Type B pancreatic cell (in vitro differentiated cells): ENCODE data around the gene CHCHD6. TPM values are rescaled to one million over a fixed set of nuclear protein-coding genes. Genes with fewer than 3 reads are reported as not detected.

Source experiments
- DNase-seq: peaks from one replicate; pipeline ENCODE4 v3.0.0; 2021; ENCODE audit warnings: mixed read lengths; ENCODE audit not compliant: unreplicated experiment; ENCODE audit errors: extremely low spot score
- H3K27ac Mint-ChIP-seq: 2 replicates; pipeline ENCODE4 v1.8.0; 2021; ENCODE audit warnings: mild to moderate bottlenecking, mixed read lengths
- H3K27me3 Mint-ChIP-seq: 2 replicates; pipeline ENCODE4 v1.8.0; 2021; ENCODE audit warnings: mixed read lengths
- H3K36me3 Mint-ChIP-seq: 2 replicates; pipeline ENCODE4 v1.8.0; 2021; ENCODE audit warnings: mixed read lengths
- H3K4me1 Mint-ChIP-seq: one replicate; pipeline ENCODE4 v1.8.0; 2021; ENCODE audit warnings: mixed read lengths; ENCODE audit not compliant: unreplicated experiment
- H3K4me3 Mint-ChIP-seq: 2 replicates; pipeline ENCODE4 v1.8.0; 2021; ENCODE audit warnings: mild to moderate bottlenecking, mixed read lengths
- H3K9me3 Mint-ChIP-seq: 2 replicates; pipeline ENCODE4 v1.8.0; 2021; ENCODE audit warnings: mixed read lengths
- total RNA-seq: library from RNA; stranded (reverse); gene quantifications from 2 replicates; pipeline ENCODE4 v1.2.1, GENCODE V29; 2021; ENCODE audit warnings: low replicate concordance
- TF ChIP-seq, protein P1 (sequence below): fragments of 200-600 bp; sonication (generic); conservative IDR thresholded peaks from 2 replicates; pipeline ENCODE4 v1.5.0; 2021; ENCODE audit warnings: antibody characterized with exemption, mild to moderate bottlenecking

Gene CHCHD6
- total RNA-seq, 1 donor from 2014 or later, result 17.5 TPM

GRCh38 chr3:126721246-126721645 lies 17.2 kb downstream of the CHCHD6 start:
- no peak overlapping the region for H3K27ac Mint-ChIP-seq
- peaks cover 11% of the 10 kb centered on the region for H3K4me1 Mint-ChIP-seq
- H3K27me3 Mint-ChIP-seq, result no peaks in the 10 kb centered on the region
- H3K9me3 Mint-ChIP-seq, result no peaks in the 10 kb centered on the region
- peaks cover 9% of the 10 kb centered on the region for H3K36me3 Mint-ChIP-seq
- no peak overlapping the region for H3K4me3 Mint-ChIP-seq
- no peak for DNase-seq
- TF ChIP-seq, protein P1, sequence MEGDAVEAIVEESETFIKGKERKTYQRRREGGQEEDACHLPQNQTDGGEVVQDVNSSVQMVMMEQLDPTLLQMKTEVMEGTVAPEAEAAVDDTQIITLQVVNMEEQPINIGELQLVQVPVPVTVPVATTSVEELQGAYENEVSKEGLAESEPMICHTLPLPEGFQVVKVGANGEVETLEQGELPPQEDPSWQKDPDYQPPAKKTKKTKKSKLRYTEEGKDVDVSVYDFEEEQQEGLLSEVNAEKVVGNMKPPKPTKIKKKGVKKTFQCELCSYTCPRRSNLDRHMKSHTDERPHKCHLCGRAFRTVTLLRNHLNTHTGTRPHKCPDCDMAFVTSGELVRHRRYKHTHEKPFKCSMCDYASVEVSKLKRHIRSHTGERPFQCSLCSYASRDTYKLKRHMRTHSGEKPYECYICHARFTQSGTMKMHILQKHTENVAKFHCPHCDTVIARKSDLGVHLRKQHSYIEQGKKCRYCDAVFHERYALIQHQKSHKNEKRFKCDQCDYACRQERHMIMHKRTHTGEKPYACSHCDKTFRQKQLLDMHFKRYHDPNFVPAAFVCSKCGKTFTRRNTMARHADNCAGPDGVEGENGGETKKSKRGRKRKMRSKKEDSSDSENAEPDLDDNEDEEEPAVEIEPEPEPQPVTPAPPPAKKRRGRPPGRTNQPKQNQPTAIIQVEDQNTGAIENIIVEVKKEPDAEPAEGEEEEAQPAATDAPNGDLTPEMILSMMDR, result no peak

- H3K36me3 Mint-ChIP-seq, result peaks cover 13% of the 10 kb centered on the region
- H3K27ac Mint-ChIP-seq, result no peak overlapping the region
- no peaks in the 10 kb centered on the region for H3K27me3 Mint-ChIP-seq
- H3K4me3 Mint-ChIP-seq, result no peak overlapping the region
- no peaks in the 10 kb centered on the region for H3K9me3 Mint-ChIP-seq
- DNase-seq, result no peak
- H3K4me1 Mint-ChIP-seq, result peaks cover 11% of the 10 kb centered on the region
- TF ChIP-seq, protein P1, result no peak
Measured at GRCh38 chr3:126723237-126723636, 19.2 kb downstream of the CHCHD6 start.

GRCh38 chr3:126723801-126724200 lies 19.8 kb downstream of the CHCHD6 start:
- Mint-ChIP-seq H3K4me1 (peaks cover 9% of the 10 kb centered on the region), H3K4me3 (no peak overlapping the region), H3K36me3 (peaks cover 13% of the 10 kb centered on the region), H3K27ac (no peak overlapping the region), H3K9me3 (no peaks in the 10 kb centered on the region), H3K27me3 (no peaks in the 10 kb centered on the region)
- DNase-seq, result no peak
- TF ChIP-seq, protein P1, result no peak

DNA sequence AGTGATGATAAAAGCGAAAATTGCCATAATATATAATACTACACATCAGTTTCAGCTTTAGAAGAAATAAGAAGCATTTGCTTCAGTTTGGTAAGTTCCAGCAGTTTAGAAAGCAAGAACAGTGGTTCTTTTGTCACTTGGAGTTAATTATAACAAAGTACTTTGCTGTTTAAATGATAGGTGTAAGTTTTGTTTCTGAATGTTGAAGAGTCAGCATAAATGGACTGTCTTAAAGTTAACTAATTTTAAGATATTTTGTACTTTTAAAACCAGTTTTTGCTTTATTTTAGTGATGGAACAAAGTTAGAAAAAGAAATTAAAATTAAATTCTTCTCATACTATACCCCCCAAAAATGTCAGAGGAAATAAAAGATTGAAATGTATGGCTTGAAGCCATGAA lies 24.6 kb downstream of the CHCHD6 start:
- Mint-ChIP-seq H3K27me3 (no peaks in the 10 kb centered on the region), H3K36me3 (peaks cover 22% of the 10 kb centered on the region), H3K4me1 (peaks cover 4% of the 10 kb centered on the region), H3K9me3 (no peaks in the 10 kb centered on the region), H3K27ac (no peak overlapping the region), H3K4me3 (no peak overlapping the region)
- TF ChIP-seq, protein P1, result no peak
- DNase-seq, result no peak

DNA sequence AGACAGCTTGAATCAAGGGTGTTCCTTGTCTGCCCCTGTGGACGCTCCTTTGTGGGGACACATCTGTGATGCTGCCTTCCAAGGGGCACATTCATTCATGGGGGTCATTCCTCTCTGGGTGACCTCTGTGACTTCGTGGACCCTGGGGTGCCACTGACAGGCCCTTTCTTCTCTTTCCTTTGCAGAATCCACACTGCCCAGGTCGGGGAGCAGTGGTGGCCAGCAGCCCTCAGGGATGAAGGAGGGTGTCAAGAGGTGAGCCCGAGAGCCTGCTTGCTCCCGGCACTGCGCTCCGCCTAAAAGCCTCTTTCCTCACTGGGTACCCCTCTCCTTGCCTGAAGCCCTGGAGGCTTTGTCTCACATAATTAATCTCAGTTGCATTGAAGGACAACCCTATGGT lies 26.3 kb downstream of the CHCHD6 start:
- DNase-seq, result no peak
- TF ChIP-seq, protein P1, result no peak
- Mint-ChIP-seq H3K4me3 (no peak overlapping the region), H3K4me1 (peaks cover 14% of the 10 kb centered on the region), H3K9me3 (no peaks in the 10 kb centered on the region), H3K27ac (no peak overlapping the region), H3K36me3 (peaks cover 21% of the 10 kb centered on the region), H3K27me3 (no peaks in the 10 kb centered on the region)

GRCh38 chr3:126731044-126731443 lies 27.0 kb downstream of the CHCHD6 start:
- TF ChIP-seq, protein P1, result no peak
- Mint-ChIP-seq H3K4me3 (no peak overlapping the region), H3K9me3 (no peaks in the 10 kb centered on the region), H3K4me1 (peaks cover 14% of the 10 kb centered on the region), H3K36me3 (peaks cover 23% of the 10 kb centered on the region), H3K27me3 (no peaks in the 10 kb centered on the region), H3K27ac (no peak overlapping the region)
- DNase-seq, result no peak
